Ectodermal cell (in vitro differentiated cells): ENCODE data around the gene PCGF3.

Experiments used
- H3K27ac ChIP-seq: 2 replicates; pipeline ENCODE4 v1.7.0; 2013; ENCODE audit warnings: mild to moderate bottlenecking, low read depth, low read length; ENCODE audit not compliant: insufficient read depth, poor library complexity, severe bottlenecking
- H3K27me3 ChIP-seq: 2 replicates; pipeline ENCODE4 v1.7.0; 2013; ENCODE audit warnings: mild to moderate bottlenecking, low read length; ENCODE audit not compliant: insufficient read depth, control insufficient read depth, poor library complexity, severe bottlenecking
- H3K36me3 ChIP-seq: one replicate; pipeline ENCODE4 v1.7.0; 2013; ENCODE audit warnings: low read length; ENCODE audit not compliant: control insufficient read depth, insufficient read depth
- H3K4me1 ChIP-seq: one replicate; pipeline ENCODE4 v1.7.0; 2013; ENCODE audit warnings: low read length; ENCODE audit not compliant: control insufficient read depth, insufficient read depth
- H3K4me3 ChIP-seq: 2 replicates; pipeline ENCODE4 v1.7.0; 2013; ENCODE audit warnings: low read depth, low read length, control low read depth; ENCODE audit not compliant: insufficient read depth
- H3K9me3 ChIP-seq: 2 replicates; pipeline ENCODE4 v1.7.0; 2013; ENCODE audit warnings: mild to moderate bottlenecking, low read length, moderate library complexity; ENCODE audit not compliant: control insufficient read depth
- WGBS, 2 experiments: methylation state at CpG; one replicate each; pipeline ENCODE4 v1.1.7; 2013; ENCODE audit warnings: missing lambda C conversion rate in 2 of 2; 5-methylcytosine and 5-hydroxymethylcytosine counted together

Gene PCGF3

GRCh38 chr4:784401-785331 lies 79.0 kb downstream of the PCGF3 start:
- peaks cover 4% of the 10 kb centered on the region for H3K36me3 ChIP-seq
- H3K4me3 ChIP-seq: no peak overlapping the region
- no peak overlapping the region for H3K27ac ChIP-seq
- WGBS, 2 experiments: 64 to 66% methylated on average over 57 of the region's 57 CpGs
- H3K27me3 ChIP-seq: peaks cover 67% of the 10 kb centered on the region
- H3K9me3 ChIP-seq: no peaks in the 10 kb centered on the region
- peaks cover 15% of the 10 kb centered on the region for H3K4me1 ChIP-seq

- no peak overlapping the region for H3K27ac ChIP-seq
- H3K9me3 ChIP-seq: no peaks in the 10 kb centered on the region
- peak overlapping the region; percentile 25 for H3K4me3 ChIP-seq
- peaks cover 11% of the 10 kb centered on the region for H3K4me1 ChIP-seq
- peaks cover 73% of the 10 kb centered on the region for H3K27me3 ChIP-seq
- H3K36me3 ChIP-seq: no peaks in the 10 kb centered on the region
- WGBS, 2 experiments: 5 to 6% methylated on average over 56 to 57 of the region's 57 CpGs
Observed at GRCh38 chr4:785332-786073, 79.9 kb downstream of the PCGF3 start.

GRCh38 chr4:786074-786741 lies 80.6 kb downstream of the PCGF3 start:
- H3K4me3 ChIP-seq: peak overlapping the region; percentile 25
- peaks cover 78% of the 10 kb centered on the region for H3K27me3 ChIP-seq
- 16 to 17% methylated on average over 72 of the region's 72 CpGs for WGBS, 2 experiments

GRCh38 chr4:786861-787300 lies 81.2 kb downstream of the PCGF3 start:
- Histone ChIP-seq H3K4me3 (no peak overlapping the region), H3K36me3 (no peaks in the 10 kb centered on the region), H3K4me1 (peaks cover 7% of the 10 kb centered on the region), H3K27ac (no peak overlapping the region), H3K9me3 (no peaks in the 10 kb centered on the region), H3K27me3 (peaks cover 85% of the 10 kb centered on the region)
- 61% methylated on average over 16 of the region's 16 CpGs for WGBS, 2 experiments

More at GRCh38 chr4:786074-786741, 80.6 kb downstream of the PCGF3 start:
- Histone ChIP-seq H3K36me3 (no peaks in the 10 kb centered on the region), H3K4me1 (peaks cover 7% of the 10 kb centered on the region), H3K27ac (no peak overlapping the region), H3K9me3 (no peaks in the 10 kb centered on the region)

- H3K36me3 ChIP-seq: no peaks in the 10 kb centered on the region
- no peaks in the 10 kb centered on the region for H3K9me3 ChIP-seq
- H3K4me1 ChIP-seq: peaks cover 9% of the 10 kb centered on the region
- H3K4me3 ChIP-seq: no peak overlapping the region
- peaks cover 91% of the 10 kb centered on the region for H3K27me3 ChIP-seq
- no peak overlapping the region for H3K27ac ChIP-seq
- 88 to 89% methylated on average over 16 of the region's 16 CpGs for WGBS, 2 experiments
Observed at GRCh38 chr4:787561-787981, 81.9 kb downstream of the PCGF3 start.

- peaks cover 14% of the 10 kb centered on the region for H3K4me1 ChIP-seq
- WGBS, 2 experiments: 84% methylated on average over 19 of the region's 19 CpGs
- no peaks in the 10 kb centered on the region for H3K9me3 ChIP-seq
- H3K27ac ChIP-seq: no peak overlapping the region
- no peak overlapping the region for H3K4me3 ChIP-seq
- peaks cover 92% of the 10 kb centered on the region for H3K27me3 ChIP-seq
- H3K36me3 ChIP-seq: no peaks in the 10 kb centered on the region
Observed at GRCh38 chr4:788006-788635, 82.5 kb downstream of the PCGF3 start.

GRCh38 chr4:788636-789297 lies 83.1 kb downstream of the PCGF3 start:
- no peaks in the 10 kb centered on the region for H3K36me3 ChIP-seq
- no peaks in the 10 kb centered on the region for H3K9me3 ChIP-seq
- peaks cover 21% of the 10 kb centered on the region for H3K4me1 ChIP-seq
- 87 to 88% methylated on average over 18 of the region's 18 CpGs for WGBS, 2 experiments
- no peak overlapping the region for H3K4me3 ChIP-seq
- H3K27ac ChIP-seq: no peak overlapping the region
- H3K27me3 ChIP-seq: peaks cover 92% of the 10 kb centered on the region

- Histone ChIP-seq H3K27ac (no peak overlapping the region), H3K4me3 (no peak overlapping the region), H3K27me3 (peaks cover 92% of the 10 kb centered on the region), H3K9me3 (no peaks in the 10 kb centered on the region), H3K36me3 (no peaks in the 10 kb centered on the region), H3K4me1 (peaks cover 25% of the 10 kb centered on the region)
- 88 to 89% methylated on average over 27 of the region's 27 CpGs for WGBS, 2 experiments
Observed at GRCh38 chr4:789571-790465, 84.2 kb downstream of the PCGF3 start.

GRCh38 chr4:790466-790820 lies 84.8 kb downstream of the PCGF3 start:
- no peak overlapping the region for H3K27ac ChIP-seq
- peaks cover 28% of the 10 kb centered on the region for H3K4me1 ChIP-seq
- H3K4me3 ChIP-seq: no peak overlapping the region
- 79 to 81% methylated on average over 8 of the region's 8 CpGs for WGBS, 2 experiments
- H3K9me3 ChIP-seq: no peaks in the 10 kb centered on the region
- H3K36me3 ChIP-seq: no peaks in the 10 kb centered on the region
- H3K27me3 ChIP-seq: peaks cover 92% of the 10 kb centered on the region
